ENCODE data around the gene AUTS2.
"Not testable (repeated sequence)": the region's sequence is repeated elsewhere in the genome, so short reads cannot be mapped to it uniquely, and the experiment has no call there.

The AUTS2 gene

DNA sequence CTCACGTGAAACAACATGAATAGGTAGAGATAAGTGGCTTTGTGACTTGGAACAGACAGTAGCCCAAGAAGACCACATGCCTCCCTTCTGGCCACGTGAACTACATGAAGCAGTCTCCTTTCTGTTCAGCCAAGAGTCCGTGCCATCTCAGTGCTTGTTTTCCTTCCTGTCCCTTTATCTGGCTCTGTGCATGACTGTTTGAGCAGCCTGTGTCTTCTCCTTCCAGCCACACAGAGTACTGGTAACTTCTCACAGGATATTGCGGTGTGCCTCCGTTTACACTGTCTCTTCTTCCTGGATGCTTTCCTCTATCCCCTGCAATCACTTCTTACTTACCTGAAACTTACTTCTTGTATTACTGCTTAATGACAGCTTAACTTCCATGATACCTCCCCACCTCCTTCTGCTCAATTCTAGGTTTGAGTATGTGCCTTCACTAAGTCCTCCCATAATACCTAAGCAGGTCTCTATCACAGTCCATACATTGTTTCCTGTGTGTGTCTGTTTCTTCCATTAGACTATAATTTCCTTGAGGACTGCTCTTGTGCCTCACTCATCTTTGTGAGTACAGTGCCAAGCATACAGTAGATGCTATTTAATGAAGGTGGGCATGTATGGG is 748.7 kb downstream of the AUTS2 start:
- no peak for DNase-seq (ENCODE audit: low read depth in 2 of 2)

DNA sequence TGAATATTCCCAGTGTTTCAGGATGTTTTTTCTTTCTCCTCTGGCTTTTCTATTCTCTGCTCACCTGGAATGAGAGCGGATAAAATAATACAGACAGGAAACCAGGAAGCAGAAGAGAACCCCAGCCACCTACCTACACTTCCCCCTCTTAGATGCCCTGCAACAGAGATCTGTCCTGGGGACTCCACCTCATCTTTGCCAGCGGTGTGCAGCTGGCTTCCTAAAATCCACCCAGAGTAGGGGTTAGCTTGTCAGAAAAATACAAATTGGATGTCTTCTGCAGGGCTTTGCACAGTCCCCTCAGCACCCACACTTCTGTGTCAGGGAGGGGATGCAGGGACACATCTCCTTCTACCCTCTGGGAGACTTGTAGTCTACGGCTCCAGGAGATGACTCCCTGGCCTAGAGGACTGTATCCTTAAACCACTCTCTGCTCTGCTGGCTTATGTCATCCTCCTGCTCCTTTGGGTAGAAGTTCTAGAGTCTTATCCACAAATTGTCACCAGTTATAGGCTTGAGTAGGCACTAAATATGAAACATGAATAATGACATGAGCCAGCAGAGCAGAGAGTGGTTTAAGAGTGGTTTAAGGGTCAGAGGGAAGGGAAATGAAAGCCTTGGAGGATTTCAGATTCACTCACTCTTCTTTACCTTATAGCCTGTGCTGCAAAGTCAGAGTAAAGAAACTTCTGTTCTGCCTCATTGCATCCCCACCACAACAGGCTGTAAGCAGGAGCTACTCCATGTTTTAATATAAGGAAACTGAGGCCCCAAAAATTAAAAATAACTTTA is 749.4 kb downstream of the AUTS2 start:
- DNase-seq (ENCODE audit: low read depth in 2 of 2) = no peak

DNA sequence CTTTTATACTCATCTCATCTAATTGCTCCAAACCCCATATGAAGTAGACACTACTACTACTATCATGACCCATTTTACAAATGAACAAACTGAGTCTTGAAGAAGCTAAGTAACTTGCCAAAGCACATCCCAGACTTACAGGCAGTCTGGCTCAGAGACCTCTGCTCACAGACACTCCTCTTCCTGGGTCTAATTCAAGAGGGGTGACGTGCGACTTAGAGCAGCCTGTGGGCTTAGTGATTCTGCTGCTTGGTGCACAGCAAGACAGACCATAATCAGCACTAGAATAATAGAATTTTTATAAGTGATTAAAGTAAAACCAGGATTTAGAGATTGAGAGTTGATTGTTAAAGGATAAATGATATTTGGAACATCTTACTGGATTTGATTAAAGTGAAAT is 750.8 kb downstream of the AUTS2 start:
- DNase-seq (ENCODE audit: low read depth in 2 of 2) = no peak

DNA sequence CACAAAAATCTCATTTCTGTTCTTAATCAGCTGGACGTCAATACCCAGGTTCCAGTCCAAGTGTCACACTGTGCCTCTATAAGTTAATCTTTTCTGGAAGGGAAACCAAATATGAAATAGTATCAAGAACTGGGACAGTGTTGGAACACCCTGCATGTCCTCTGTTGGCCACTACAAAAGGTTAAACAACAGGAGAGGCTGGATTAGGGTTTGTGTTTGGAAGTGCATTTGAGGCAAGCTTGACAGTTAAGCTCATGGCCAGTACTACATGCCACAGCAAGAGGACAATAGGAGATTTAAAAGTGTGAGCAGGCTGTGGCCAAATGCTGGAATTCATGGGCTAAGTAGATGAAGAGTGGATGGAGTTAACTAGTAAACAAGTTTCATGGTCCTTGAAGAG is 751.5 kb downstream of the AUTS2 start:
- DNase-seq (ENCODE audit: low read depth in 2 of 2) = no peak

DNA sequence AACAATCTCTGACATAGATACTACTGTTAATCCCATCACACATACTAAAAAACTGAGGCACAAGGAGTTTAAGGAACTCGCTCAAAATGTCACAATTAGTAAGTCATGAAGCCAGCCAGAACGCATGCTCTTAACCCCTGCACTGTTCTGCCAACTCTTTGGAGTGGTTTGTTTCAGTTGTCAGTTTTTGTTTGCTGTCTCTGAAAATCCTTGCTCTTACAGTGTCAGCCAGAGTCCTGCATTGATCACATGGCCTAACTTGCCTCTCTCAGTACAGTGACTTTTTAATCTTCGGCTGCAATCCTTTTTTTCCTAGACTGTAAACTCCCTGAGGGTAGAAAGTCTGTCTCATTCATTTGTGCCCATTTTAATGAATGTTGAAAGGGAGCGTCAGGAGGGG is 753.8 kb downstream of the AUTS2 start:
- no peak for DNase-seq (ENCODE audit: low read depth in 2 of 2)

DNA sequence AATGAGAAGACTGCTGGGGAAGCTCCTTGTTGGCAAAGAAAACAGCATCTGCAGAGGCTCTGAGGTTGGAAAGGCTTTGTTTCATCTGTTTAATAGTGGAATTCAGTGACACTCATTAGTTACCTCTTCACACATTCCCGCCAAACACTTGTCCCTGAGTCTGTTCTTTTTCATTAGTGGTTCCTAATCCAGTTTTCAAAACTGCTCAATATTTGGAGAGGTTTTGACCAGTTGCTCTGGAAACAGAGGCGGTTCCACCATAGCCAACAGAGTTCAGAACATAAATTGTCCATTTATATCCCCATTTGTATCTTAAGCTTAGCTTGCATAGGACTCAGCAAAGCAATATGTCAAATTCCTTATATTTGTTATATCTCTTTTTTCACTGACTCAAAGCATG is 754.6 kb downstream of the AUTS2 start:
- DNase-seq (ENCODE audit: low read depth in 2 of 2) = no peak

DNA sequence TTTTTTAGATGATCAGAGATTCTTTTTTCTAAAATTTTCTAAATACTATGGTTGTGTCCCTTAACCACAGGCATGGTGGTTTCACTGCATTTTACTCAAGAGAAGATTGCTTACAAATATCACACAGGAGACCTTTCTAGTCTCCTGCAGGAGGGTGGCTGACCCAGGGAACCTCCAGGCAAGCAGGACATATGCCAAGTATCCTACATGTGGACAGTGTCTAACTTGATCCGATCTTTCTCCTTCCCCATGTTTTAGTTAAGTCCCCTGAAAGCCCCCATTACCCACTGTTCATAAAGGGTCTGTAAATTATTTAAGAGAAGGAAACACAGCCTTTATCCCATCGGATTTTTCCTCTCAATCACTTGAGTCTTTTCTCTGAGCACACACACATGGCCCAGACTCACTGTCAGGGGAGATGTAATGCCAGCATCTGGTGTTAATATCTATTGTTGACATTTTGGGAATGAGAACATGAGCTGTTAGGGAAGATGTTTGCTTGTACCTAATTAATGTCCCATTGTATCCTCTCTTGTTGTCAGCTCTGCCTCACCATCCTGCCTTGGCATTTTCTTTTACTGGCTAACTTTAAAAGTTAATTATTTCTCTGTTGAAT is 755.2 kb downstream of the AUTS2 start:
- DNase-seq (ENCODE audit: low read depth in 2 of 2) = no peak

DNA sequence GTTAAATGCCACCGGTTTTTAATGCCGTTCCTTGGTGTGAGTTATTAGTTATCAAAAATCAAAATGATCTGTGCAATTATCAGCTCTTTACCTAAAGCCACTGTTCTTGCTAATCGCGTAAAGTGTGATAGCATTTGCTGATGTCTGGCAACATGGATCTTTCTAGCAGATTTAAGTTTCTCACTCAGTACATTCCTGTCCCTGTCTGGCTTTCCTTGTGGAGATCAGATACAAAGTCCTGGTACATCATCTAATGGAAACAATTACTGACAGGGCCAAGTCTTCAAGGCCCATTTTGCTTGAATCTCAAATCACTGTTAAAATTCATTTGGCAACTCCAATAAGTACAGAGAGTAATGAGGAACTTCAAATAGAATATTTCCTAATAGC is 755.7 kb downstream of the AUTS2 start:
- no peak for DNase-seq (ENCODE audit: low read depth in 2 of 2)

DNA sequence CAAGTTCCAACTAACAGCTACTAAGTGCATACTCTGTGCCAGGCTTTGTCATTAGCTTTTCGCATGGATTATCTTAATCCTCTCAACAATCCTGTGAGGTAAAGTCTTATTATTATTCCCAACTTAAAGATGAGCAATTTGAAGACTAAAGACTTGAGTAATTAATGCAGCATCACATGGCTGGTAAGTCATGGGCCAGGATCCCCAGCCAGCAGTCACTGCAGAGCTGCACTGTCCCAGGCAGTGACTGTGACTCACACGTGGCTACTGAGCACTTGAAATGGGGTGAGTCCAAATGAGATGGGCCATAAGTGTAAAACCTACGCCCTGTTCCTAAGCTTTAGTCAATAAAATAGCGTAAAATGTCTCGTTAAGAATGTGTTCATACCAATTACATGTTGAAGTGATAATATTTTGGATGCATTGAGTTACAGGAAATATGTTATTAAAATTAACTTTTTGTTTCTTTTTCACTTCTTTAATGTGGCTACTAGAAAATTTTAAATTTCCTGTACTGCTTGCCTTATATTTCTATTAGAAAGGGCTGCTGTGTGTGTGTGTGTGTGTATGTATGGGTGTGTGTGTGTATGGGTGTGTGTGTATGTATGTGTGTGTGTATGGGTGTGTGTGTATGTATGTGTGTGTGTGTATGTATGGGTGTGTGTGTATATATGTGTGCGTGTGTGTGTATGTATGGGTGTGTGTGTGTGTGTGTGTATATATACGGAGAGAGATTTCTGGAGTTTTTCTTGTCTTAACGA is 756.3 kb downstream of the AUTS2 start:
- no peak for DNase-seq (ENCODE audit: low read depth in 2 of 2)

DNA sequence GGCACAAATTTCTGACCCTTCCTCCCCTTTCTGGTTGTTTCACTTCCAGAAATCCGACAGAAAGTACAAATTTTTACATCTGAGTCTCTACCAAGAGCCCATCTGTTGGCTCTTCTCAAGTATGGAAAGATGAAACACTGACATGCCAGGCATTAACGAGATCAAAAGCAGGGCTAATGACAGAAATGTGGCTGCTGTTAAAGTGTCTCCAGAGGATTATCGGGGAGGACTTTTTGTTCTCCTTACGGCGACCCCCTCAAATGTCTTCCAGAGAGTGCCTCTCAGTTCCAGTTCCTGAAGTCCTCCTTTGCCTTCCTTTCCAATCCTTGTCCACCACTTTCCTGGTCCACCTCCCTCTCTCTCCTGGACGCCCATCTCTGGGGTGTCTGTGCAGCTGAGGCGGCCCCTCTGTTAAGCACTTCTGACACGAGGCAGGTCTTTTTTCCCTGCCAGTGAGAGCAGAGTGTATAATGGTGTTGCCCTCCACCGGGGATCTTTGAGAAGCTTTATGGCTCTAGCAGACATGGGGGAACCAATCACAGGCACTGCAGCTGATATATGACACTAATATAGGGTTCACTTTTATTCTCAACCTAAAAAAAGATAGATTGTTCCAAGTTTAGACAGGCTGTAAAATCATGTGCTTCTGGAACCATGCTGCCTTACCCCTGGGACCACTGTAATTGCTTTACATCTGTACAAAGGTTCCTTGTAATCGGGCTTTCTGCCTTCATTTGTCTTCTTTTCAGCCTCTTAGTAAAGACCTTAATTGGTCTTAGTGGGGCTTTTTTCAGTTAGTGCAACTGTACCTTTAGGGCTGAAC is 757.1 kb downstream of the AUTS2 start:
- DNase-seq (ENCODE audit: low read depth in 2 of 2) = no peak

DNA sequence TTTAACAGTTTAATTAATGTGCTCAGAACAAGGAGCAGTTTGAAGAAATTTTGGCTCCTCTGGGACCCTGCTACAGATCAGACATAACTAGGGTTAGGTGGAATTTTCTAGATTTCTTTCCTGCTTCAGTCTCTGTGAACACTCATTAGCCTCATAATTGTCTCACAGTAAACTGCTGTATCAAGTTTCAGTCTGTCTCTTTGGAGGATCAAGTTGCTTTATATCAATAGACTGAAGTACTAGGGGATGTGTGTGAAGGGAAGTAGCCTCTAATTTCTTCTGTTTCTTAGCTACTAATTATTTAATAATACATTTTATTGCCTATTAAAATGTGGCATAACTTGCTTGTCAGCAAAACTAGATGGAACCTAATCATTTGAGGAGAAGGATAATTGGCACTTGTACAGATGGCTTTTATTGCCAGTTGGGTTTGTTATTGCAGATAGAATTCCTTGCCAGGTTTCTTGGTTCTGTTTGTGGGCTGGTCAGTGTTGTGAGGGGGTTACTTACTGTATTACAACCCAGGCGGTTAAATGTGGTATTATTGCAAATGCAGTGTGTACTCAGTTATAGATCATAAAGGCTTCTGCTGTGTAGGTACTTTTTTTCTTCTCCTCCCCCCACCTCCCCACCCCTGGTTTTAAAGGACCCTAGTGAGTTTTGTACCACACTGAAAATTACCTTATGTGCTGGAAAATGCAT is 758.0 kb downstream of the AUTS2 start:
- no peak for DNase-seq (ENCODE audit: low read depth in 2 of 2)

DNA sequence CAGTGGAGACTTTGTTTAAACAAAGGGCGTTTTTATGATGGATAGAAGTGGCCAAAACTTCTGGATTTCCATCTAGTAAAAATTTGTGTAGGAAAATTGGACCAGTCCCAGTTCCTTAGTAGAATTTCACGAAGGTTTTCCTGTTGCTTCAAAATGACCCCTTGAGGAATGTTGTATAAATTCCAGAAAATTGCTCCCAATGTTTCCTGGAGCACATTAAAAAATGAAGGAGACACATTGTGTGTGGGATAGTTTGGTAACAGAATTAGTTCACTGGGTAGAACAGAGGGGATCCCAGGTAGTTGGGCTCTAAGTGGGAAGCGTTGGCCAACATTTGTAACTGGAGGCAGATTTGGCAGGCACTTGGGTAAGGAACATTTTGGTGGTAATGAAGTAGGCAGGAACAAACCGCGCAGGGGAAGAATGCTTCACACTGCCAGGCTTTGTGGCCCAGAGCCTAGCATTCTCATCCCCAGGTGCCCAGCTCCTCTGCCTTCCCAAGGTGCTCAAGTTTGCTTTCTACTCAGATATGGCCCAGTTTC is 758.6 kb downstream of the AUTS2 start:
- DNase-seq (ENCODE audit: low read depth in 2 of 2) = no peak

DNA sequence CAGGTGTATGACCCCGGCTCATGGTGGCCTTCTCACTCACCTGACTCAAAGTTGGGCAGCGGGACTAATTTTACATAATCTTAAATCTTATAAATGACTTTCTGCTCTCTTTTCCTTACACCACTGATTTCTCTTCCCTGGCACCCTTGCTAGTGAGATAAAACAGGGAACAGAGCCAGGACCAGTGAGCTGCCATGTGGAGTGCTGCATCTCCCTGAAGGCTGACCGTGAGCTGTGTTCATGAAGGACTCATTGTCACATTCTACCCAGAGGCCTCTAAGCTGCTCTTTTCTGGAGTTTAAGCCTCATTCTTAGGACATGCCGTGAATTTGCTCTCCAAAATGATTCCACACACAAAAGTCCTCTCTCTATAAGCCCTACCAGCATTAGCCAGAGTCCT is 762.3 kb downstream of the AUTS2 start:
- no peak for DNase-seq (ENCODE audit: low read depth in 2 of 2)

DNA sequence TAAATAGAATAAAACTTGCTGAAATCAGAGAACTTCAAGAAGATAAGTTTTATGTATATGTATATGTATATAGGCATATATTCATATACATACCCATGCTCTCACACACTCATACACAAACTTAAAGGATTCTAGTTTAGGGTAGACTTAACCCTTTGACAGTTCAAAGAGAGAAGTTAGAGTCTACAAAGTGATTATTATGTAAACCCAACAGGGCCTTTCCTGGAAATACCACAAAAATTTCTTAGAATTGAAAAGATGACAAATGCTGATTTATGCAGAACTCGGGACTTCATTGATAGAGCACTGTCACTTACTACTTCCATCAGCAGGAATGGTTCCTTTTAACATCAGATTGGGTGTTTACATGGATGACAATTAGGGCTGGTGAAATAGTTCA is 763.5 kb downstream of the AUTS2 start:
- no peak for DNase-seq (ENCODE audit: low read depth in 2 of 2)

DNA sequence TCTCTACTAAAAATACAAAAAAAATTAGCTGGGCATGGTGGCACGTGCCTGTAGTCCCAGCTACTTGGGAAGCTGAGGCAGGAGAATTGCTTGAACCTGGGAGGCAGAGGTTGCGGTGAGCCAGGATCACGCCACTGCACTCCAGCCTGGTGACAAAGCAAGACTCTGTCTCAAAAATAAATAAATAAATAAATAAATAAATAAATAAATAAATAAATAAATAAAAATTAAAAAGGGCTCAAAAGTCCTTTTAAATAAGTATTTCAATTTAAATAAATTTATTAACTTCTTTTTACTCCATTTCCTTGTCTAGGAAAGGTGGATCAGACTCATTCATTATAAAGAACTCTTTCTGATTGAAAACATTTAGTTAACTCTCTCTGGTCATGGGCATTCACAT is 766.1 kb downstream of the AUTS2 start:
- not testable (repeated sequence) for DNase-seq (ENCODE audit: low read depth in 2 of 2)

DNA sequence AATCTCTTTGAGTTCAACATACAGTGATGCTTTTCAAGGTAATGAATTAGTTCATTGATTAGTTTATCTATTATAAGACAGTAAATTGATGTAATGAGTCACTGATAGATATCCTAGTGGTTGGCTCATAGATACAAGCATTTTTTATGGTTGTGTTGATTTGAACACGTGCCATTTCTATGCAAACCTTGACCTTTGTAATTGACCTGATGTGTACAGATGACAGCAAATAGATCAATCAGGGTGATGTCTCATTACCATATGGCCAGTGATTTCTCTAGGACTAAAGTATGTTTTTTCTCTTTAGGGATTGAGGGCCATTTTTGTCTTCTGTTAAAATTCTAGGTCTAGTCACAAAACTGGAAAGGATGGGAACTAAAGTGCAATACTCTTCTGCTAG is 773.4 kb downstream of the AUTS2 start:
- no peak for DNase-seq (ENCODE audit: low read depth in 2 of 2)

DNA sequence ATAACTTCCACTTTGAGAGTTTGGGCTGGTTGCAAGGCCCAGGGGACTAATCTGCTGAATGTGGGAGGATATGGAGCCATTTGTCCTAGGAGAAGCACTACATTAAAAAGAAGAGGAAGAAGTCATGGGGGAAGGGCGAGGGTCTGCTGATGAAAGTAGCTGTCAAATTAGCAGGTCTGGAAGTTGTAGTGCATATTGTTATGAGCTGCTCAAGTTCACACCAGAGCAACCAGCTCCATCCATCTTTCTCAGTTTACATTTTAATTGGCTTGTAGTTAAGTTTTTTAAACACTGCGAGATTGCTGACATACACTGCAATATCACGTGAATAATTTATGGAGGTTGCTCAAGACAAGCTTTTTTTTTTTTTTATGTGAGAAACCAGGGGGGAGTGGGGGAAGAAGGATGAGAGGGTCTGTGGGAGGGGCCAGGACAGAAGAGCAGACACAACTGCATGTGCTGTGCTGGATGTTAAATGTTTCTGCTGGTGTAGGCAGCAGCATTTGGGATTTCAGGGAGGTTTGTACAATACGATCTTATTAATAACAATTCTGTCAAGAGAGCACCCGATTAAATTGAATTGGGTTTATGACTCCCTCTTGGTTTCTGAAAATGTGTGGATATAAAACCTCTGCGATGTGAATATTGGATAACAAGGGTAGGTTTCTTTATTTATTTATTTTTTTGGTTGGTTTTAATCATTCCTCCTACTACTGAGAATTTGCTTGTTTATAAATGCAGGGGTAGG is 774.7 kb downstream of the AUTS2 start:
- no peak for DNase-seq (ENCODE audit: low read depth in 2 of 2)

DNA sequence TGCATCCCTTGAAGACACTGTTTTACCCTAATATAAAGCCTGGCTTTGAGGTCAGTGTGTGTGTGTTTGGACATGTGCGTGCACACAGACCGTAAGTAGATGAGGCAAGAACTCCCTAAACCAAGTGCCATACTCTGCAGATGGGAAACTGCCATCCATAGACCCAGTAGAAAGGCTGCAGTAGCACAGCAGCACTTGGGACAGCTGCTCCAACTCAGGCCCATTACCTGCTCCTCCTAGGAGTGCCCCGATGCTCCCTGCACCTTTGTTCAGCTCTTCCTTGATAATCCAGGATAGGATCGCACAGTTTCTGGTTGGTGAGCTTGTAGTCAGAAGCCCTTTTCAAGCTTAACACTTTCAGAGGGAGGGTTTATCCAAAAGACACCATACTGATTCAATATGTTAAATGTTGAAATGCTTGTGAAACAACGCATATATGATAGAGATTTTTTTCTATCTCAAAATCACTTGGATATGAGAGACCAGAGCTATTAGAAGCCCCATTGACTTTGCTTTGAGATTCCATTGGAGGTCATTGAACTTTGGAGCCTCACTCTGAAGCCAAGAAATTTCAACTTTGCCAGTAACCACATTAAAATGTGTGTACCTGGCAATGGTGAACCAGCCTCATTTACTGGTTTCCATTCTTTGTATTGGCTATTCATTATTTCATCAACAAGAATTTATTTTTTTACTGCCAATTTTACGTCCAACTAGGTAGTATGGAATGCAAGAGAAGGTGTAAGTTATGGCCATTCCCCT is 776.7 kb downstream of the AUTS2 start:
- no peak for DNase-seq (ENCODE audit: low read depth in 2 of 2)

DNA sequence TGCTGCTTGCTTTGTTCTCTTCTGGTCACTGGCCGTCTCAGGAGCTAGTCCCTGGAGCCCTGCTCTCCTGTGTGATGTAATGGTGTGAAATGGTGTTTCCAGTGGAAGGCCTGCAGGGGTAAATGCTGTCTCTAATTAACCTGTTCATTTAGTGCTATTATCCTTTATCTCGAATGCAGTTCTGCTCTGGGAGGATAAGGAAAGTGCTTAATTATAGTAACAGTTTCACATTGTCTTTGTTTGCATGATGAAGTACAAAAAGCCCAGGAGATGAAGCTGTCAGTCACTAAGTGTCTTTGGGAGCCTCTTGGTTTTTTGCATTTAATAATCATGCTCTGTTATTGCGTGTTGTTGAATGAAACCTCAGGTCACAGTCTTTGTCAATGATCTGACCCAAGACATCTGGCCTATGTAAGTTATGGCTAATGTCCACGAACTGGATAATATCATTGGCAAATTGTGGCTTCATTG is 778.3 kb downstream of the AUTS2 start:
- no peak for DNase-seq (ENCODE audit: low read depth in 2 of 2)

Measured in activated CD8-positive, alpha-beta memory T cell treated with anti-CD3 and anti-CD28 coated beads for 4 hours (primary cell).